DOHH2 (cell line): ENCODE data around the gene HARS1.

Source experiments
- EZH2phosphoT487 ChIP-seq: fragments of 200-600 bp; sonication (generic); IDR thresholded peaks from 2 replicates; pipeline ENCODE4 v1.6.1; 2017; ENCODE audit warnings: borderline replicate concordance, mild to moderate bottlenecking, antibody characterized with exemption, low read length, moderate library complexity, mixed read lengths
- TF ChIP-seq, protein P1 (sequence below): fragments of 200-600 bp; sonication (generic); IDR thresholded peaks from one replicate; pipeline ENCODE4 v1.5.1; 2014; ENCODE audit warnings: antibody characterized with exemption, mild to moderate bottlenecking, low read depth, low read length; ENCODE audit not compliant: poor library complexity, severe bottlenecking

DNA sequence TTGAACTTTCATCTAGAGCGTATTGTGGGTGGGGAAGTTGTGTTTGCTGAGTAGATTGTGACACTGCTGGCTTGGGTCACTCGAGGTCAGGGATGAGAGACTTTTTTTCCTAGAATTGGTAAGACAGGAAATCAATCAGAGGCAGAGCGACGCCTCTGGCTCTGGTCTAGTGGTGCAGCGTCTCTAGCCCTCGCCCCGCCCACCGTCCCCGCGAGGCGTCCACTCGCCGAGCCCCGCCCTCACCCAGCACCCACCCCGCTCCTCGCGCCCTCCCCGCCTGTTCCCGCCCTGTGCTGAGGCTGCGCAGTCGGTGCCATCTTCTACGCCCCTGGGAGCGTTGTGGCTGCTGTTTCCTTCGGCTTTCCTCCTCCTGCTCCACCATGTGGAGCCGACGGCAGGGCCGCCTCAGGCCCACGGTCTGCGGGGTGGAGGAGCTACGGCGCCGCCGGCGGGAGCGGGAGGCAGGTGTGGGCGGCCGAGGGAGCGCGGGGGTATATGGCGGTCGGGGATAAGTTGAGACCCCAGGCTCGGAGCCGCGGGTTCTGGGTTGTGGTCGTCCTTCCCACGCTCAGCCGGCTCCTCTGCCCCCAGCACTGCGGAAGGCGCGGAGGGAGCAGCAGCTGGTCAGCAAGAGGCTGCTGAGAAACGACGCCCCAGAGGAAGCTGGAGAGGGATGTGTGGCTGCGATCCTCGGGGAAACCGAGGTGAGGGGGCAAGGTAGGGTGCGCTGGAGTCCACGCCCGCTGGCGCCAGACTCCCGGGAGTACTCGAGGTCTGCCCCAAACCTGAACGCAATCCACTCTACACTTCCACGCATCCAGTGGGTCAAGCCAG, 51.8 kb downstream of the HARS1 start, which contains the start of gene TMCO6:
- TF ChIP-seq, protein P1, sequence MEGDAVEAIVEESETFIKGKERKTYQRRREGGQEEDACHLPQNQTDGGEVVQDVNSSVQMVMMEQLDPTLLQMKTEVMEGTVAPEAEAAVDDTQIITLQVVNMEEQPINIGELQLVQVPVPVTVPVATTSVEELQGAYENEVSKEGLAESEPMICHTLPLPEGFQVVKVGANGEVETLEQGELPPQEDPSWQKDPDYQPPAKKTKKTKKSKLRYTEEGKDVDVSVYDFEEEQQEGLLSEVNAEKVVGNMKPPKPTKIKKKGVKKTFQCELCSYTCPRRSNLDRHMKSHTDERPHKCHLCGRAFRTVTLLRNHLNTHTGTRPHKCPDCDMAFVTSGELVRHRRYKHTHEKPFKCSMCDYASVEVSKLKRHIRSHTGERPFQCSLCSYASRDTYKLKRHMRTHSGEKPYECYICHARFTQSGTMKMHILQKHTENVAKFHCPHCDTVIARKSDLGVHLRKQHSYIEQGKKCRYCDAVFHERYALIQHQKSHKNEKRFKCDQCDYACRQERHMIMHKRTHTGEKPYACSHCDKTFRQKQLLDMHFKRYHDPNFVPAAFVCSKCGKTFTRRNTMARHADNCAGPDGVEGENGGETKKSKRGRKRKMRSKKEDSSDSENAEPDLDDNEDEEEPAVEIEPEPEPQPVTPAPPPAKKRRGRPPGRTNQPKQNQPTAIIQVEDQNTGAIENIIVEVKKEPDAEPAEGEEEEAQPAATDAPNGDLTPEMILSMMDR: peak; percentile 73
- no peak for TF ChIP-seq EZH2phosphoT487
